ENCODE measurements around the gene ATRN. TPM values are rescaled to one million over a fixed set of nuclear protein-coding genes. Genes with fewer than 3 reads are reported as not detected.

The ATRN gene
- total and polyA plus RNA-seq, 2 experiments from 2014 or later: 2.2 to 18.3 TPM

- TF ChIP-seq STAT1 (IDR thresholded peaks at IDR 0.05; ENCODE audit: unreplicated experiment) (no peak), CTCF (conservative IDR thresholded peaks at IDR 0.05; ENCODE audit: low read depth in 2 of 2) (no peak), EZH2 (IDR thresholded peaks at IDR 0.05; ENCODE audit: low read depth, unreplicated experiment) (no peak), REST (IDR thresholded peaks at IDR 0.05; ENCODE audit: unreplicated experiment) (no peak), POLR2AphosphoS5 (IDR thresholded peaks at IDR 0.05; ENCODE audit: low read depth) (no peak), CREB1 (CRISPR knock-in tag; IDR thresholded peaks at IDR 0.05; ENCODE audit: low read depth) (no peak), ZNF331 (CRISPR knock-in tag; IDR thresholded peaks at IDR 0.05; ENCODE audit: low read depth) (no peak), ETS1 (IDR thresholded peaks at IDR 0.05) (no peak), ZNF114 (CRISPR knock-in tag; IDR thresholded peaks at IDR 0.05) (no peak)
Observed at GRCh38 chr20:3572151-3572550, 101.3 kb downstream of the ATRN start (continued).

GRCh38 chr20:3576363-3576762 lies 105.5 kb downstream of the ATRN start:
- no peaks in the 10 kb centered on the region for H3K27me3 Mint-ChIP-seq (ENCODE audit: insufficient read depth, low read depth, poor library complexity)
- H3K9me3 Mint-ChIP-seq: no peaks in the 10 kb centered on the region
- no peak overlapping the region for H3K27ac ChIP-seq (ENCODE audit: low read depth)
- H3F3A ChIP-seq (replicated peaks; ENCODE audit: low read depth): no peaks in the 10 kb centered on the region
- H3K4me3 Mint-ChIP-seq: no peak overlapping the region
- no peak overlapping the region for H3K4me2 ChIP-seq
- no peak for DNase-seq (ENCODE audit: low spot score)
- H3K79me2 ChIP-seq (replicated peaks; ENCODE audit: insufficient read depth): no peaks in the 10 kb centered on the region
- peaks cover 4% of the 10 kb centered on the region; the same call in 1 of the 3 replicates for H3K4me1 Mint-ChIP-seq
- no peaks in the 10 kb centered on the region for H4K20me1 ChIP-seq (replicated peaks; ENCODE audit: insufficient read depth)
- no peaks in the 10 kb centered on the region; the same call in 1 of the 2 replicates for H3K36me3 ChIP-seq (ENCODE audit: insufficient read depth)
- H3K27ac Mint-ChIP-seq: no peak overlapping the region
- no peak for TF ChIP-seq ZNF114 (CRISPR knock-in tag; IDR thresholded peaks at IDR 0.05)
- no peak for TF ChIP-seq NANOG (IDR thresholded peaks at IDR 0.05; ENCODE audit: borderline replicate concordance)
- TF ChIP-seq EZH2phosphoT487 (IDR thresholded peaks at IDR 0.05; ENCODE audit: unreplicated experiment): no peak
- TF ChIP-seq ZNF331 (CRISPR knock-in tag; IDR thresholded peaks at IDR 0.05; ENCODE audit: low read depth): no peak
- no peak for TF ChIP-seq STAT1 (IDR thresholded peaks at IDR 0.05; ENCODE audit: unreplicated experiment)
- TF ChIP-seq EZH2 (IDR thresholded peaks at IDR 0.05; ENCODE audit: low read depth, unreplicated experiment): no peak
- TF ChIP-seq ETS1 (IDR thresholded peaks at IDR 0.05): no peak
- no peak for TF ChIP-seq CTCF (conservative IDR thresholded peaks at IDR 0.05; ENCODE audit: low read depth in 2 of 2)
- no peak for TF ChIP-seq POLR2AphosphoS5 (IDR thresholded peaks at IDR 0.05; ENCODE audit: low read depth)
- TF ChIP-seq JUNB (IDR thresholded peaks at IDR 0.05; ENCODE audit: unreplicated experiment): no peak
- TF ChIP-seq CREB1 (CRISPR knock-in tag; IDR thresholded peaks at IDR 0.05; ENCODE audit: low read depth): no peak
- H3K27me3 ChIP-seq (ENCODE audit: insufficient read depth): no peaks in the 10 kb centered on the region
- no peaks in the 10 kb centered on the region for H3K9me2 ChIP-seq (ENCODE audit: insufficient read depth)
- no peak overlapping the region for H3K4me3 ChIP-seq
- H3K4me1 ChIP-seq (ENCODE audit: insufficient read depth): no peaks in the 10 kb centered on the region
- no peak overlapping the region for H2AFZ ChIP-seq
- no peak for ATAC-seq
- H3K36me3 Mint-ChIP-seq (ENCODE audit: low read depth): no peaks in the 10 kb centered on the region; the same call in 2 of the 3 replicates
